Erythroblast (primary cell): ENCODE results near the gene CCDC51.

Experiments used
- GATA1 ChIP-seq: IDR thresholded peaks from 2 replicates; pipeline ENCODE4 v1.6.1; 2011; ENCODE audit warnings: low read depth, mild to moderate bottlenecking, control low read depth, low read length, moderate library complexity
- POLR2A ChIP-seq: IDR thresholded peaks from 2 replicates; pipeline ENCODE4 v1.6.1; 2011; ENCODE audit warnings: mild to moderate bottlenecking, low read length

- TF ChIP-seq POLR2A (no peak), GATA1 (no peak)
Observed at GRCh38 chr3:48427630-48427962, 12.3 kb downstream of the CCDC51 start.
